Testis (tissue), 3 donors: ENCODE measurements around the gene JAKMIP2. TPM values are rescaled to one million over a fixed set of nuclear protein-coding genes. Genes with fewer than 3 reads are reported as not detected.
"Not testable (repeated sequence)": the region's sequence is repeated elsewhere in the genome, so short reads cannot be mapped to it uniquely, and the experiment has no call there.

ENCODE experiments used
- DNase-seq: peaks from one replicate; pipeline ENCODE4 v3.0.0-alpha.2; 2019
- H3K27ac ChIP-seq, 2 donors: fragments of 200-600 bp; sonication (generic); one replicate each; pipeline ENCODE4 v1.5.1; 2019
- H3K27me3 ChIP-seq: fragments of 200-600 bp; sonication (generic); one replicate; pipeline ENCODE4 v1.5.1; 2019
- H3K36me3 ChIP-seq: fragments of 200-600 bp; sonication (generic); one replicate; pipeline ENCODE4 v1.5.1; 2017; ENCODE audit warnings: low read depth; ENCODE audit errors: missing control alignments
- H3K4me1 ChIP-seq: fragments of 200-600 bp; sonication (generic); one replicate; pipeline ENCODE4 v1.5.1; 2019
- H3K4me3 ChIP-seq, 2 donors: fragments of 200-600 bp; sonication (generic); one replicate each; pipeline ENCODE4 v1.5.1; 2017 to 2019
- H3K9me3 ChIP-seq: fragments of 200-600 bp; sonication (generic); one replicate; pipeline ENCODE4 v1.5.1; 2017
- POLR2A ChIP-seq: fragments of 450-650 bp; IDR thresholded peaks from one replicate; pipeline ENCODE4 v1.6.1; 2017; ENCODE audit warnings: antibody characterized with exemption, mild to moderate bottlenecking, moderate library complexity
- WGBS, 2 donors: methylation state at CpG; one replicate each; pipeline ENCODE4 v1.1.5; 2018; 5-methylcytosine and 5-hydroxymethylcytosine counted together
- intact Hi-C: fragments of 100-400 bp; cut with DNase I; formaldehyde crosslinking; loops from one replicate; pipeline ENCODE4 v1.15.1; 2023; ENCODE audit warnings: low total_unique reads
- polyA plus RNA-seq: library from polyadenylated mRNA; stranded (reverse); fragments of 350-450 nt; fragmentation: Illumina TruSeq; extraction: RNeasy Lipid Tissue Mini Kit (QIAGEN cat#74804); gene quantifications from one replicate; pipeline ENCODE4 v1.2.3, GENCODE V29; 2014; ENCODE audit warnings: low read depth, low replicate concordance; ENCODE audit not compliant: insufficient read depth
- total RNA-seq, 2 donors: library from RNA; depleted of rRNA; stranded (reverse); fragments of >200 nt; gene quantifications; one replicate each; pipeline ENCODE4 v1.2.3, GENCODE V29; 2016
- TF ChIP-seq, protein P1 (sequence below), 3 experiments: fragments of 450-650 bp in 2 of 3; fragments of 200-600 bp in 1 of 3; sonication (generic) in 1 of 3; IDR thresholded peaks; one replicate each; pipeline ENCODE4 v1.5.1; 2016 to 2019; ENCODE audit warnings: antibody characterized with exemption in 3 of 3, mild to moderate bottlenecking in 2 of 3, moderate library complexity in 1 of 3

Gene JAKMIP2
- total and polyA plus RNA-seq, 3 donors from 2014 or later = 1.7 to 7.7 (median 3.4) TPM

- WGBS, 2 donors = 96% methylated on average over 3 of the region's 3 CpGs
- Histone ChIP-seq H3K4me1 (no peaks in the 10 kb centered on the region), H3K9me3 (no peaks in the 10 kb centered on the region), H3K27me3 (no peaks in the 10 kb centered on the region), H3K36me3 (no peaks in the 10 kb centered on the region), H3K4me3 (no peak overlapping the region), H3K27ac (no peak overlapping the region)
- TF ChIP-seq POLR2A = no peak
- TF ChIP-seq, protein P1, sequence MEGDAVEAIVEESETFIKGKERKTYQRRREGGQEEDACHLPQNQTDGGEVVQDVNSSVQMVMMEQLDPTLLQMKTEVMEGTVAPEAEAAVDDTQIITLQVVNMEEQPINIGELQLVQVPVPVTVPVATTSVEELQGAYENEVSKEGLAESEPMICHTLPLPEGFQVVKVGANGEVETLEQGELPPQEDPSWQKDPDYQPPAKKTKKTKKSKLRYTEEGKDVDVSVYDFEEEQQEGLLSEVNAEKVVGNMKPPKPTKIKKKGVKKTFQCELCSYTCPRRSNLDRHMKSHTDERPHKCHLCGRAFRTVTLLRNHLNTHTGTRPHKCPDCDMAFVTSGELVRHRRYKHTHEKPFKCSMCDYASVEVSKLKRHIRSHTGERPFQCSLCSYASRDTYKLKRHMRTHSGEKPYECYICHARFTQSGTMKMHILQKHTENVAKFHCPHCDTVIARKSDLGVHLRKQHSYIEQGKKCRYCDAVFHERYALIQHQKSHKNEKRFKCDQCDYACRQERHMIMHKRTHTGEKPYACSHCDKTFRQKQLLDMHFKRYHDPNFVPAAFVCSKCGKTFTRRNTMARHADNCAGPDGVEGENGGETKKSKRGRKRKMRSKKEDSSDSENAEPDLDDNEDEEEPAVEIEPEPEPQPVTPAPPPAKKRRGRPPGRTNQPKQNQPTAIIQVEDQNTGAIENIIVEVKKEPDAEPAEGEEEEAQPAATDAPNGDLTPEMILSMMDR (IDR thresholded peaks at IDR 0.05) = no peak
- intact Hi-C loops = no loop called here
- no peak for DNase-seq
These were observed 145.9 kb downstream of the JAKMIP2 start for GRCh38 chr5:147636729-147636984.

GRCh38 chr5:147635882-147636728, 146.4 kb downstream of the JAKMIP2 start:
- Histone ChIP-seq H3K27ac (no peak overlapping the region), H3K4me3 (no peak overlapping the region), H3K4me1 (no peaks in the 10 kb centered on the region), H3K9me3 (no peaks in the 10 kb centered on the region), H3K27me3 (no peaks in the 10 kb centered on the region), H3K36me3 (no peaks in the 10 kb centered on the region)
- intact Hi-C loops = no loop called here
- TF ChIP-seq POLR2A = no peak
- TF ChIP-seq, protein P1 (IDR thresholded peaks at IDR 0.05) = no peak
- 91 to 94% methylated on average over 15 of the region's 15 CpGs for WGBS, 2 donors
- DNase-seq = no peak

DNA sequence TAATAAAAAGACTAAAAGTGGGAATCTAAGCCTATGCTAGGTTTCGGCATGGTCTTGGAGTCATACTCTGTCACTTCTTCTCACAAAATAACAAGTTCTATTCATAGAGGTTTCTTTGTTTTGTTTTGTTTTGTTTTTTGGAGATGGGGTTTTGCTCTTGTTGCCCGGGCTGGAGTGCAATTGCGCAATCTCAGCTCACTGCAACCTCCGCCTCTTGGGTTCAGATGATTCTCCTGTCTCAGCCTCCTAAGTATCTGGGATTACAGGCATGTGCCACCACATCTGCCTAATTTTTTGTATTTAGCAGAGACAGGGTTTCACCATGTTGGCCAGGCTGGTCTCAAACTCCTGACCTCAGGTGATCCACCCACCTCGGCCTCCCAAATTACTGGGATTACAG, 147.1 kb downstream of the JAKMIP2 start:
- H3K27me3 ChIP-seq, H3K27ac ChIP-seq, H3K9me3 ChIP-seq, H3K36me3 ChIP-seq, H3K4me3 ChIP-seq, H3K4me1 ChIP-seq, DNase-seq, intact Hi-C loops: not testable (repeated sequence)
- 95 to 97% methylated on average over 5 of the region's 5 CpGs for WGBS, 2 donors

DNA sequence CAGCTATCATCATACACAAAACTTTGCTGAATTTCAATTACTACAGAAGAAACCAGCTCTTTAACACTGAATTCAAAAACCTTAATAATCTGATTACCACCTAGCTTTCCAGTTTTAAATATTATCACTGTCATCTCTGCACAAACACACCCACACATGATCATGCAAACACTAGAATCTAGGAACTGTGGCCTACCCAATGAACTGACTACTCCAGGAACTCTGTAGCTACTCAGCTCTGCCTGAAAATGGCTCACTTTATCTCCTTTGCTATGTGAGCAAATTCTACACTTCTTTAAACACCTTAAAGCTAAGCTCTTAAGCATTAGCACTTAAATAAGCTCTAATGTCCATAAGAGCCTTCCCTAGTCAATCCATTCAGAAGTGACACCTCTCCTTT, 149.4 kb downstream of the JAKMIP2 start:
- intact Hi-C loops = no loop called here
- DNase-seq = no peak

DNA sequence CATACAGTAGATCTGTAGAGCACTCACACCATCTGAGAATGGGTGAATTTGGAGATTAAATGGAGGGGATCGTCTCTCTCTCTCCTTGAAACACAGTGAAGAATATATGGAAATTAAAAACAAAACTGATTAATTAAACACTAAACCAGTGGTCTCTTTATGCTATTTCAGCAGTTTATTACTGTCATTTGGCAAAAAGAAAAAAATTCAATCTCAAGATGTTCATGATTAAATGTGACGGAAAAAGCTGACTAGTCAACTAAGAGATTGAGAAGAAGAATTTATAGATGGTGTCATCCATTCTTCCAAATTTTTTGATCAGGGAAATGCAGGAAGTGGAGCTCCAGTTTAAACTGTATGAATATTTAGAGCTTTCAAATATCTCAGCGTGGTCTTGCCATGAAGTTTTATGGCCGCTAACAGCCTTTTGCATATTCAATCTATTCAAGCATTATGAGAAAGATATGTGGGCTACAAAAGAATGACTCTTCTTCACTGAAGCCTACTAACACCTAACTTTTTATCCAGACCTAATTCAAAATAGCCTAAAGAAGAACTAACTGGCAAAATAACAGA, 151.0 kb downstream of the JAKMIP2 start:
- WGBS, 2 donors = 91 to 94% methylated on average over 4 of the region's 4 CpGs
- intact Hi-C loops = no loop called here

More for the DNA sequence above, 149.4 kb downstream of the JAKMIP2 start:
- Histone ChIP-seq H3K4me3 (no peak overlapping the region), H3K27ac (no peak overlapping the region), H3K4me1 (no peaks in the 10 kb centered on the region), H3K36me3 (no peaks in the 10 kb centered on the region), H3K9me3 (no peaks in the 10 kb centered on the region), H3K27me3 (no peaks in the 10 kb centered on the region)
- TF ChIP-seq POLR2A = no peak
- TF ChIP-seq, protein P1 (IDR thresholded peaks at IDR 0.05) = no peak

More for the DNA sequence above, 151.0 kb downstream of the JAKMIP2 start:
- Histone ChIP-seq H3K27ac (no peak overlapping the region), H3K4me1 (peaks cover 9% of the 10 kb centered on the region), H3K36me3 (no peaks in the 10 kb centered on the region), H3K9me3 (no peaks in the 10 kb centered on the region), H3K27me3 (no peaks in the 10 kb centered on the region), H3K4me3 (no peak overlapping the region)
- no peak for TF ChIP-seq POLR2A
- TF ChIP-seq, protein P1 (IDR thresholded peaks at IDR 0.05) = no peak
- no peak for DNase-seq
